ENCODE measurements around the gene MCCC1.

The MCCC1 gene

GRCh38 chr3:183058351-183058750, 40.9 kb downstream of the MCCC1 start:
- TF ChIP-seq CTCF (IDR thresholded peaks at IDR 0.05), result no peak

GRCh38 chr3:183050706-183051105, 48.6 kb downstream of the MCCC1 start:
- TF ChIP-seq CTCF (IDR thresholded peaks at IDR 0.05), result no peak

GRCh38 chr3:183046883-183047282, 52.4 kb downstream of the MCCC1 start:
- no peak for TF ChIP-seq CTCF (IDR thresholded peaks at IDR 0.05)

GRCh38 chr3:183044547-183045229, 54.6 kb downstream of the MCCC1 start:
- TF ChIP-seq CTCF (IDR thresholded peaks at IDR 0.05), result no peak

GRCh38 chr3:183038757-183039156, 60.5 kb downstream of the MCCC1 start:
- no peak for TF ChIP-seq CTCF (IDR thresholded peaks at IDR 0.05)

- TF ChIP-seq CTCF (IDR thresholded peaks at IDR 0.05), result no peak
Observed at GRCh38 chr3:183038221-183038620, 61.1 kb downstream of the MCCC1 start.

GRCh38 chr3:183033746-183034145, 65.5 kb downstream of the MCCC1 start:
- no peak for TF ChIP-seq CTCF (IDR thresholded peaks at IDR 0.05)

Data from LNCAP (cell line).